Fibroblast of skin of scalp (primary cell): ENCODE measurements around the gene ARL15.
"Not testable (repeated sequence)": the region's sequence is repeated elsewhere in the genome, so short reads cannot be mapped to it uniquely, and the experiment has no call there.

ENCODE experiments used
- DNase-seq: peaks from one replicate; pipeline ENCODE4 v3.0.0-alpha.2; 2013

The ARL15 gene

DNA sequence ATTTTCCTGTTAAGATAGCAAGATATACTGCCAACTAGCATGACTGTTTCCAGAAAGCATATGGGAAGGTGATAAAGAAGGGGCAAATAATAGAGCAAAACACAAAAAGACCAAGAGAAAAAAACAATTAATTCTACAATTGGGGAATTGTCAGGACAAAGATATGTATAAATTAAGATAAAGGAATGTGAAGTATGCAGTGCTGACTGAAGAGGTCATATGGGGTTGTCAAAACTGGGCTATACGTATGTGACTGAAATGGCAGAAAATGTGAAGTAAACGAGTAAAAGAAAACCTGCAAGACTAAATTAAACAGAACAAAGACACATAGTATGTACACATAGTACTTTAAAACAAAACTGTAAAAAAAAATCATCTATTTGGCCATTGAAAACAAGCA is 222.3 kb downstream of the ARL15 start:
- DNase-seq = peak; percentile 60

GRCh38 chr5:54087436-54087835 is 222.9 kb downstream of the ARL15 start:
- peak; percentile 95 for DNase-seq

GRCh38 chr5:54086191-54086590 is 224.2 kb downstream of the ARL15 start:
- no peak for DNase-seq

DNA sequence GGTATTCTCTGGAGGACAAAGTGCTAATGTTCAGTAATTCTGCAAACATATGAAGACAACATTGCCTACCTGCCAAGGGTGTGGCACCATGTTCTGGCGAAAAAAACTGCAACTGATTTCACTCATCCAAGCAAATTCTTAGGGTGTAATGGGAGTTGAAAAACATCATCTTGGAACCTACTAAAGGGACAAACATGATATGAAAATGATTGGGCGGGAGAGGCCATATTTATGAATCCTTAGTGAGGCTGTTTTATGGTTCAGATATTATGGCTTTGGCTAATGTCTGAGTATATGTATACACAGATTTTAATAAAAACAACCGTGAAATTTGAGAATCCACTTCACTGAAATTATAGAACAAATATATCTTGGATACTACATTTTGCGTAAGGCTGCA is 225.7 kb downstream of the ARL15 start:
- no peak for DNase-seq

DNA sequence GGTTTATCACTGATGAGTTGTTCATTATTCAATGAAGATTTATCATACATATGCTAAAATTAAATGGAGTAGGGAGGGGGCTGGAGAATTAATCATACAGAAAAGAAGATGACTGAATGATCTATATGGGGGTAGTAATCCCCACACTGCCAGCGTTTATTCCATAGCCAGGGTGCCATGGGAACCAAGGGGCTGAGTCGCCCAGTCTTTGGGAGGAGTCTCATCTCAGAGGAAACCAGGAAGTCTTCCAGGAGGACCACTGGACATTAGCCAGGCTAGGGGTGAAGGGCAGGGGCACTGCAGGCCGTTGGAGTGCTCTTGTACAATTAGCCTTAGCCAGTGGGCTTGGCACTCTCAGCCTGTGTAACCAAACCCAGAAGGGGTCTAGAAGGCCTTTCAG is 226.5 kb downstream of the ARL15 start:
- peak; percentile 35 for DNase-seq

- no peak for DNase-seq
Observed at GRCh38 chr5:54083245-54083644, 227.1 kb downstream of the ARL15 start.

- no peak for DNase-seq
Observed at GRCh38 chr5:54081415-54081814, 229.0 kb downstream of the ARL15 start.

GRCh38 chr5:54080831-54081230 is 229.5 kb downstream of the ARL15 start:
- DNase-seq = no peak

- DNase-seq = no peak
Observed at GRCh38 chr5:54073735-54074134, 236.6 kb downstream of the ARL15 start.

DNA sequence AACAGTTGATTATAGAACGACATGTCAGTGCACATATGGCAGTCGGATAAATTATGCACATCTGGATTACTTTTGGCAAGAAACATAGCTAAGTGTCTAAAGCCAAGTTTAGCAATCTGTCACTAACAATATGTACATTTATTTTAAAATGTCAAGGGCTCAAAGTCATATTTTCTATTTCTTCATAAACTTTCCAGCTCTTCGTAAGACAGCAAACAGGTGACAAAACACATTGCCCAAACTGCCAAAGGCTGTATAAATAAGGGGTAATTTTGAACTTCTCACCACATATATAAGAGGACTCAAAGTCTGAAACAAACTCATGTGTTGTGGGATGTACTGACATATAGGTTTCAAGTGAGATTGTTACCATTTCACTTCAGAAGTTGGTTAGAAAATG is 237.2 kb downstream of the ARL15 start:
- no peak for DNase-seq

DNA sequence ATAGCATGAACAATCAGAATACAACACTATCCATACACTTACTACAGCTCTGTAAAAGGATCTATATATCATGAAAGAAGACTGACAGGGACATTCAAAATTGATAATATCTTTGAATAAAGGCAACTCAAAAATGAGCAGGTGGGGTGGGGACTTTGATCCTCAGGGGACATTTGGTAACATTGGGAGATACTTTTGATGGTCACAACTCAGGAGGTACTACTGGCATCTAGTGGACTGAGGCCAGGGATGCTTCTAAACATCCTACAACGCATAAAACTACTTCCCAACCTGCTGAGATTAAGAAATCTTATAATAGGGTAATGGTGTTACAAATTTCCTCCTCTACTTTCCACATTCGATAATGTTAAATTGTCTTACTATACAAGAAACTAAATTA is 243.9 kb downstream of the ARL15 start:
- no peak for DNase-seq

- DNase-seq = peak; percentile 93
Observed at GRCh38 chr5:54063817-54064216, 246.6 kb downstream of the ARL15 start.

DNA sequence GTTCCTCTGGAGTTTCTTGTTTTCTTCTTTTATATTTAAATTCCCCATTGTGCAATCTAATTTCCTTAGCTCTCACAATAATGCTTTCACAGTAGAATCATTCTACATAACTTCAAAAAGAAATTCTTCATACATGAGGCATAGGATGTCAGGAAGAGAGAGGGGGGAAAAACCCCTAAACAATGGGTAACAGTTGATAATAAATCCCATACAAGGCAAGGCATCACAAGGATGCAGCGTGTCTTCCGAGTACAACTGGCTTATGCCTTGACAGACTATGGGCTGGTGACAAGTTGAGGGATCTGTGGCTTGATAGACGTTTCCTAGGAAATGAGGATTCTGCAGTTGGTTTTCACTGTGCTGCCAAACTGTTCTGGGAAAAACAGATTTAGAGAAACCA is 247.4 kb downstream of the ARL15 start:
- DNase-seq = peak; percentile 96

- DNase-seq = not testable (repeated sequence)
Observed at GRCh38 chr5:54060919-54061318, 249.5 kb downstream of the ARL15 start.

GRCh38 chr5:54049963-54050362 is 260.4 kb downstream of the ARL15 start:
- peak; percentile 80 for DNase-seq

GRCh38 chr5:54049144-54049543 is 261.2 kb downstream of the ARL15 start:
- DNase-seq = no peak

GRCh38 chr5:54045077-54045792 is 265.1 kb downstream of the ARL15 start:
- DNase-seq = no peak

DNA sequence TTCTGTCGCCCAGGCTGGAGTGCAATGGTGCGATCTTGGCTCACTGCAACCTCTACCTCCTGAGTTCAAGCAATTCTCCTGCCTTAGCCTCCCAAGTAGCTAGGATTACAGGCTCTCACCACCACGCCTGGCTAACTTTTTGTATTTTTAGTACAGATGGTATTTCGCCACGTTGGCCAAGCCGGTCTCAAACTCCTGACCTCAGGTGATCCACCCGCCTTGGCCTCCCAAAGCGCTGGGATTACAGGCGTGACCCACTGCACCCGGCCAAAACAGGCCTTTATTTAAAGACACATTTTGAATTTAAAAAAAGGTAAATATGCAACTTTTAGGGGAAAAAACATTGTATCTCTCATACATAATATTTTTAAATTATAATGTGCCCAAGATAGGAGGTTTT is 266.1 kb downstream of the ARL15 start:
- DNase-seq = not testable (repeated sequence)

DNA sequence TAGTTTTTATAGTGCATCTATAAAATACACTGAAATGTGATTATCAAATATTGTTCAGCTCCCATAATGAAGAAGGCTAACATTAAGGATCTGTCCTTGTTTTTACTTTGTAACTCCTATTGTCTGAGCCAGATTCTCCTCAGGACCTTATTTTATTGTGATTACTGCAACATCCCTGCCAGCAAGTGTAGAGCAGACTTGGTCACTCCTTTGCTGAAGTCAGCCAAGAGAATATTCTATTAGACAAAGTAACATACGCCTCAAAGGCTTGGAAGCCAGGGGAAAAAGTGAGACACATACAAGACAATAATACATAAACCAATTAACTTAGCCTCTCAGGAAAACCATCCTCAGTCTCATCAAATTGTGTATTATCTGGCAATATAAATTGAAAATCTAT is 269.6 kb downstream of the ARL15 start:
- no peak for DNase-seq

- no peak for DNase-seq
Observed at GRCh38 chr5:54040018-54040417, 270.4 kb downstream of the ARL15 start.

DNA sequence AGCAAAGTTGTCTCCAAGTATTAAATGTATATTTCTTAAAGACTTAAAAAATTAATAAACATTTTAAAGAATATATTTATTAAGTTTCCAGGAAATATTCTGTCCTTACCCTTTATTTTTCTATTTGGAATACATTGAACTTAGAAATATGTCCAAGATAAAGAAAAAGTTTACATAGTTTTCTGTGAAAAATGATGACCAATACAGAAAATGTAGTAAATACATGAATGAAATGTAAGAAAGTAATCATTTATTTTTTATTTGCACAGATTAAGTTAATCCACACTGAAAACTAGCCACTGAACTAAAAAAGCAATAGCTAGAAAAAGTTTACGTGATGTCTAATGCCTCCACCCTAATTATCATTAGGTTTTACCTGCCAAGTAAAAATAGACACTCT is 273.2 kb downstream of the ARL15 start:
- no peak for DNase-seq

- no peak for DNase-seq
Observed at GRCh38 chr5:54030981-54031380, 279.4 kb downstream of the ARL15 start.

DNA sequence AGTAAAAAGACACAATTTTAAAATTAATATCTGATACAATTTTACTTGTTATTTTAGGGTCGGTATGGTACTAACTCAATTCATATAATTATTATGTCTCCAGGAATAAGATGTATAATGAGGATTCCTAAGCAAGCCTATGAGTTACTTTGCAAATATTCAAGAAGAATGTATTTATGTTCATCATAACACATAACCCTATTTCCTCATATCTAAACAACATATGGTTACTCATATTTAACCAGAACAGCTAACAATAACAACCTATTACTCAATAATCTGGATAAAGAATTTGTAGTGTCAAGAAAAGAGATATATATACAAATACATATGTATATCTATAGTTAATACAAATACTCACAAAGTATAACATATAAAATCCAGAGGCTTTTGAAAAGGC is 285.9 kb downstream of the ARL15 start:
- DNase-seq = peak; percentile 73

DNA sequence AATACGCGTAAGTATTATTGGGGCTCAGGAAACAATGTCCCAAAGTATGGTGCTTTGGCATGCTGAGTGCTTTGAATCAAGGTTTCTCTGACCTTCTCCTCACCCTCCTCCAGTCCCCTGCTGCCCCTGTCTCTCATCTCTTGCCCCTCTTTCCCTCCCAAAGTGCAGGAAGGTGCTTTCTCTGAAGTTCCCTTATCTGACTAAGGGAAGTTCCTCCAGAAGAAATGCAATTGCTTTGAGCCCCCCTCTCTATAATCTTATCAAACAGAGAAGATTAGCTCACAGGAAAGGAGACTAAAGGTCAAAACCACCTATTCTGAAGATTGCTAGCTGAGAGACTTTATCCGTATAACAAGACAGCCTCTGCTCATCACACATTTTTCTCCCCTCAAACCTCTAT is 288.1 kb downstream of the ARL15 start:
- DNase-seq = no peak
